HCT116 (cell line): ENCODE data around the gene GTF3C5. TPM values are rescaled to one million over a fixed set of nuclear protein-coding genes. Genes with fewer than 3 reads are reported as not detected.

ENCODE experiments used
- ATAC-seq: fragments of 200-7000 bp; cut with Tn5 transposase; 2 replicates; pipeline ENCODE4 v1.9.1; 2020; ENCODE audit warnings: mild to moderate bottlenecking, moderate library complexity
- BruUV-seq: library from RNA; stranded (reverse); fragments of 400-500 nt; replicated peaks from 2 replicates; lab custom pipeline; 2021; lab: Mats Ljungman, UMichigan
- CTCF ChIA-PET: fragments of 300-600 bp; sonication (Branson Sonifier 250); formaldehyde crosslinking; loops from one replicate; lab custom pipeline; 2021; ENCODE audit warnings: antibody characterized with exemption; lab: Charles Lee
- POLR2A ChIA-PET: fragments of 300-600, 350-600 bp; sonication (Branson Sonifier 250); formaldehyde crosslinking; loops from one replicate; lab custom pipeline; 2021; ENCODE audit warnings: antibody characterized with exemption; lab: Charles Lee
- RAD21 ChIA-PET, 2 experiments: fragments of 300-600 bp; sonication (Branson Sonifier 250); formaldehyde crosslinking; loops; one replicate each; lab custom pipeline; 2023; ENCODE audit warnings: low total read pairs in 2 of 2; ENCODE audit not compliant: uncharacterized antibody in 2 of 2, unreplicated experiment in 2 of 2, low non-redundant PET in 1 of 2; lab: Charles Lee
- DNase-seq: peaks from one replicate; pipeline ENCODE4 v3.0.0-alpha.2; 2010; ENCODE audit warnings: low read depth, low spot score
- H2AFZ ChIP-seq: fragments of 200-600 bp; shearing (Covaris generic), sonication (generic); 2 replicates; pipeline ENCODE4 v1.6.1; 2017; ENCODE audit warnings: low read depth, mixed run types, mixed read lengths, antibody characterized with exemption, low read length; ENCODE audit not compliant: poor library complexity, severe bottlenecking
- H3K27ac ChIP-seq: 2 replicates; pipeline ENCODE4 v1.5.1; 2012; ENCODE audit warnings: low read depth, low read length
- H3K27me3 ChIP-seq: fragments of 200-600 bp; sonication (generic); 2 replicates; pipeline ENCODE4 v1.6.1; 2016; ENCODE audit warnings: mixed run types, low read length, mixed read lengths; ENCODE audit not compliant: insufficient read depth
- H3K36me3 ChIP-seq, 2 experiments: fragments of 200-500 bp in 1 of 2; fragments of 200-600 bp in 1 of 2; sonication (Bioruptor generic) in 1 of 2; sonication (generic) in 1 of 2; 2 replicates each; pipeline versions ENCODE4 v1.5.1 to v1.6.1; 2014 to 2016; ENCODE audit warnings: low read length in 2 of 2, inconsistent platforms in 1 of 2, mixed read lengths in 1 of 2, mixed run types in 1 of 2; ENCODE audit not compliant: insufficient read depth in 2 of 2, control insufficient read depth in 1 of 2
- H3K4me1 ChIP-seq, 2 experiments: fragments of 200-600 bp in 1 of 2; sonication (generic) in 1 of 2; 2 replicates each; pipeline versions ENCODE4 v1.5.1 to v1.6.1; 2012 to 2017; ENCODE audit warnings: low read length in 2 of 2, inconsistent platforms in 1 of 2, mild to moderate bottlenecking in 1 of 2, mixed read lengths in 1 of 2, mixed run types in 1 of 2, moderate library complexity in 1 of 2; ENCODE audit not compliant: insufficient read depth in 2 of 2, control insufficient read depth in 1 of 2
- H3K4me2 ChIP-seq: fragments of 200-600 bp; sonication (generic); 2 replicates; pipeline ENCODE4 v1.6.1; 2017; ENCODE audit warnings: mixed run types, low read length, mixed read lengths
- H3K4me3 ChIP-seq, 2 experiments: fragments of 200-600 bp in 1 of 2; sonication (generic) in 1 of 2; replicated peaks in 1 of 2; 2 replicates each; pipeline ENCODE4 v1.5.1; 2011 to 2016; ENCODE audit warnings: low read length in 2 of 2, control low read depth in 1 of 2, low read depth in 1 of 2, mild to moderate bottlenecking in 1 of 2, mixed read lengths in 1 of 2, mixed run types in 1 of 2
- H3K79me2 ChIP-seq: fragments of 200-600 bp; sonication (generic); 2 replicates; pipeline ENCODE4 v1.6.1; 2017; ENCODE audit warnings: mild to moderate bottlenecking, mixed run types, low read length, moderate library complexity, mixed read lengths; ENCODE audit not compliant: insufficient read depth
- H3K9ac ChIP-seq: fragments of 200-600 bp; sonication (generic); 2 replicates; pipeline ENCODE4 v1.6.1; 2016; ENCODE audit warnings: low read length, mixed read lengths
- H3K9me2 ChIP-seq: fragments of 200-600 bp; sonication (generic), shearing (Covaris generic); 2 replicates; pipeline ENCODE4 v1.6.1; 2017; ENCODE audit warnings: mixed run types, mild to moderate bottlenecking, moderate library complexity; ENCODE audit not compliant: insufficient read depth
- H3K9me3 ChIP-seq, 2 experiments: fragments of 200-500 bp in 1 of 2; fragments of 200-600 bp in 1 of 2; sonication (Bioruptor generic) in 1 of 2; sonication (generic) in 1 of 2; 2 replicates each; pipeline ENCODE4 v1.6.1; 2014 to 2017; ENCODE audit warnings: low read length in 2 of 2, mixed read lengths in 2 of 2, inconsistent platforms in 1 of 2, low read depth in 1 of 2, mild to moderate bottlenecking in 1 of 2, mixed run types in 1 of 2, moderate library complexity in 1 of 2; ENCODE audit not compliant: control insufficient read depth in 1 of 2, insufficient read depth in 1 of 2
- H4K20me1 ChIP-seq: fragments of 200-600 bp; sonication (generic), shearing (Covaris generic); 2 replicates; pipeline ENCODE4 v1.6.1; 2017; ENCODE audit warnings: mixed run types, mild to moderate bottlenecking, moderate library complexity; ENCODE audit not compliant: insufficient read depth
- CBX3 ChIP-seq: IDR thresholded peaks from 2 replicates; pipeline ENCODE4 v1.6.1; 2012; ENCODE audit warnings: low read depth
- CEBPB ChIP-seq: IDR thresholded peaks from 2 replicates; pipeline ENCODE4 v1.6.1; 2012; ENCODE audit warnings: low read depth
- ELF1 ChIP-seq: IDR thresholded peaks from 2 replicates; pipeline ENCODE4 v1.6.1; 2012; ENCODE audit warnings: low read depth, borderline replicate concordance
- EZH2 ChIP-seq: fragments of 200-600 bp; sonication (generic); IDR thresholded peaks from 2 replicates; pipeline ENCODE4 v1.6.1; 2017; ENCODE audit warnings: antibody characterized with exemption, mixed run types
- EZH2phosphoT487 ChIP-seq: fragments of 200-600 bp; IDR thresholded peaks from 2 replicates; pipeline ENCODE4 v1.6.1; 2018; ENCODE audit warnings: antibody characterized with exemption, borderline replicate concordance
- FOSL1 ChIP-seq: IDR thresholded peaks from 2 replicates; pipeline ENCODE4 v1.6.1; 2012; ENCODE audit warnings: low read depth
- POLR2AphosphoS5 ChIP-seq: IDR thresholded peaks from 2 replicates; pipeline ENCODE4 v1.6.1; 2011; ENCODE audit warnings: mild to moderate bottlenecking, low read depth, low read length, moderate library complexity
- SIN3A ChIP-seq: IDR thresholded peaks from 2 replicates; pipeline ENCODE4 v1.6.1; 2012; ENCODE audit warnings: low read depth
- SP1 ChIP-seq: IDR thresholded peaks from 2 replicates; pipeline ENCODE4 v1.6.1; 2012; ENCODE audit warnings: low read depth
- YY1 ChIP-seq: IDR thresholded peaks from 2 replicates; pipeline ENCODE4 v1.6.1; 2011; ENCODE audit warnings: low read length, low read depth, moderate library complexity, mild to moderate bottlenecking; ENCODE audit not compliant: insufficient replicate concordance; ENCODE audit errors: extremely low read depth
- ZNF274 ChIP-seq: fragments of 200-500 bp; sonication (Bioruptor generic); IDR thresholded peaks from 2 replicates; pipeline ENCODE4 v1.6.1; 2014; ENCODE audit warnings: mild to moderate bottlenecking, low read depth, low read length, inconsistent platforms
- intact Hi-C: fragments of 100-400 bp; cut with micrococcal nuclease; formaldehyde crosslinking; loops from 2 replicates; pipeline ENCODE4 v1.10.0; 2022
- total RNA-seq: library from RNA; stranded (reverse); gene quantifications from one replicate; pipeline ENCODE4 v1.2.1, GENCODE V29; 2021; ENCODE audit not compliant: unreplicated experiment
- TF ChIP-seq, protein P1 (sequence below), 3 experiments: fragments of 200-600 bp in 1 of 3; sonication (generic) in 1 of 3; IDR thresholded peaks in 2 of 3; conservative IDR thresholded peaks in 1 of 3; 2 replicates each; pipeline ENCODE4 v1.5.1; 2012 to 2017; ENCODE audit warnings: low read depth in 2 of 3, low read length in 2 of 3, antibody characterized with exemption in 1 of 3, borderline replicate concordance in 1 of 3, control low read depth in 1 of 3, mild to moderate bottlenecking in 1 of 3, mixed read lengths in 1 of 3, mixed run types in 1 of 3, moderate library complexity in 1 of 3; ENCODE audit not compliant: insufficient read depth in 1 of 3
- TF ChIP-seq, protein P2 (sequence below): IDR thresholded peaks from 2 replicates; pipeline ENCODE4 v1.6.1; 2012; ENCODE audit warnings: low read depth
- TF ChIP-seq, protein P3 (sequence below): IDR thresholded peaks from 2 replicates; pipeline ENCODE4 v1.6.1; 2012

GTF3C5 gene
- total RNA-seq, 1 experiment from 2014 or later, result 95.1 TPM

GRCh38 chr9:133004091-133004998, 26.5 kb upstream of the GTF3C5 start:
- Histone ChIP-seq H3K4me1 (no peaks in the 10 kb centered on the region), H3K27ac (no peak overlapping the region), H3K4me2 (no peak overlapping the region), H4K20me1 (no peaks in the 10 kb centered on the region), H3K9me2 (no peaks in the 10 kb centered on the region), H3K9ac (no peak overlapping the region), H2AFZ (no peak overlapping the region), H3K4me3 (no peak overlapping the region), H3K9me3 (no peaks in the 10 kb centered on the region), H3K79me2 (no peaks in the 10 kb centered on the region), H3K27me3 (no peaks in the 10 kb centered on the region), H3K36me3 (no peaks in the 10 kb centered on the region)
- CTCF ChIA-PET, result interaction anchor here (2.9 kb wide), 1 partner anchor 18 kb away, joined by 9 read pairs; no protein-coding TSS in a partner anchor
- intact Hi-C loops, result no loop called here
- no peak for ATAC-seq
- TF ChIP-seq ELF1 (no peak), POLR2AphosphoS5 (no peak), ZNF274 (no peak), SP1 (no peak), FOSL1 (no peak), SIN3A (no peak), CEBPB (no peak), YY1 (no peak), EZH2phosphoT487 (no peak), EZH2 (no peak), CBX3 (no peak)
- TF ChIP-seq, protein P1, sequence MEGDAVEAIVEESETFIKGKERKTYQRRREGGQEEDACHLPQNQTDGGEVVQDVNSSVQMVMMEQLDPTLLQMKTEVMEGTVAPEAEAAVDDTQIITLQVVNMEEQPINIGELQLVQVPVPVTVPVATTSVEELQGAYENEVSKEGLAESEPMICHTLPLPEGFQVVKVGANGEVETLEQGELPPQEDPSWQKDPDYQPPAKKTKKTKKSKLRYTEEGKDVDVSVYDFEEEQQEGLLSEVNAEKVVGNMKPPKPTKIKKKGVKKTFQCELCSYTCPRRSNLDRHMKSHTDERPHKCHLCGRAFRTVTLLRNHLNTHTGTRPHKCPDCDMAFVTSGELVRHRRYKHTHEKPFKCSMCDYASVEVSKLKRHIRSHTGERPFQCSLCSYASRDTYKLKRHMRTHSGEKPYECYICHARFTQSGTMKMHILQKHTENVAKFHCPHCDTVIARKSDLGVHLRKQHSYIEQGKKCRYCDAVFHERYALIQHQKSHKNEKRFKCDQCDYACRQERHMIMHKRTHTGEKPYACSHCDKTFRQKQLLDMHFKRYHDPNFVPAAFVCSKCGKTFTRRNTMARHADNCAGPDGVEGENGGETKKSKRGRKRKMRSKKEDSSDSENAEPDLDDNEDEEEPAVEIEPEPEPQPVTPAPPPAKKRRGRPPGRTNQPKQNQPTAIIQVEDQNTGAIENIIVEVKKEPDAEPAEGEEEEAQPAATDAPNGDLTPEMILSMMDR (IDR thresholded peaks at IDR 0.05 in 2 of 3, conservative IDR thresholded peaks at IDR 0.05 in 1 of 3; ENCODE audit: borderline replicate concordance in 1 of 3, insufficient read depth in 1 of 3, low read depth in 2 of 3, low read length in 2 of 3), result no peak
- TF ChIP-seq, protein P2, sequence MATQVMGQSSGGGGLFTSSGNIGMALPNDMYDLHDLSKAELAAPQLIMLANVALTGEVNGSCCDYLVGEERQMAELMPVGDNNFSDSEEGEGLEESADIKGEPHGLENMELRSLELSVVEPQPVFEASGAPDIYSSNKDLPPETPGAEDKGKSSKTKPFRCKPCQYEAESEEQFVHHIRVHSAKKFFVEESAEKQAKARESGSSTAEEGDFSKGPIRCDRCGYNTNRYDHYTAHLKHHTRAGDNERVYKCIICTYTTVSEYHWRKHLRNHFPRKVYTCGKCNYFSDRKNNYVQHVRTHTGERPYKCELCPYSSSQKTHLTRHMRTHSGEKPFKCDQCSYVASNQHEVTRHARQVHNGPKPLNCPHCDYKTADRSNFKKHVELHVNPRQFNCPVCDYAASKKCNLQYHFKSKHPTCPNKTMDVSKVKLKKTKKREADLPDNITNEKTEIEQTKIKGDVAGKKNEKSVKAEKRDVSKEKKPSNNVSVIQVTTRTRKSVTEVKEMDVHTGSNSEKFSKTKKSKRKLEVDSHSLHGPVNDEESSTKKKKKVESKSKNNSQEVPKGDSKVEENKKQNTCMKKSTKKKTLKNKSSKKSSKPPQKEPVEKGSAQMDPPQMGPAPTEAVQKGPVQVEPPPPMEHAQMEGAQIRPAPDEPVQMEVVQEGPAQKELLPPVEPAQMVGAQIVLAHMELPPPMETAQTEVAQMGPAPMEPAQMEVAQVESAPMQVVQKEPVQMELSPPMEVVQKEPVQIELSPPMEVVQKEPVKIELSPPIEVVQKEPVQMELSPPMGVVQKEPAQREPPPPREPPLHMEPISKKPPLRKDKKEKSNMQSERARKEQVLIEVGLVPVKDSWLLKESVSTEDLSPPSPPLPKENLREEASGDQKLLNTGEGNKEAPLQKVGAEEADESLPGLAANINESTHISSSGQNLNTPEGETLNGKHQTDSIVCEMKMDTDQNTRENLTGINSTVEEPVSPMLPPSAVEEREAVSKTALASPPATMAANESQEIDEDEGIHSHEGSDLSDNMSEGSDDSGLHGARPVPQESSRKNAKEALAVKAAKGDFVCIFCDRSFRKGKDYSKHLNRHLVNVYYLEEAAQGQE, result no peak
- TF ChIP-seq, protein P3, sequence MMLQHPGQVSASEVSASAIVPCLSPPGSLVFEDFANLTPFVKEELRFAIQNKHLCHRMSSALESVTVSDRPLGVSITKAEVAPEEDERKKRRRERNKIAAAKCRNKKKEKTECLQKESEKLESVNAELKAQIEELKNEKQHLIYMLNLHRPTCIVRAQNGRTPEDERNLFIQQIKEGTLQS, result no peak
- no peak for DNase-seq
- POLR2A ChIA-PET, result no interaction called here
- no TSS peak for BruUV-seq
- RAD21 ChIA-PET, result no interaction called here
